AG04449 (cell line): ENCODE measurements around the gene CAP2.

Source experiments
- CTCF ChIA-PET: fragments of 350-600 bp; formaldehyde crosslinking; extraction: SDS; loops from one replicate; lab custom pipeline; 2021; ENCODE audit warnings: antibody characterized with exemption; lab: Yijun Ruan, JAX
- POLR2A ChIA-PET: fragments of 400-600, 350-600 bp; formaldehyde crosslinking; extraction: SDS; loops from one replicate; lab custom pipeline; 2020; ENCODE audit warnings: antibody characterized with exemption, inconsistent platforms; lab: Yijun Ruan, JAX
- DNase-seq: peaks from one replicate; pipeline ENCODE4 v3.0.0-alpha.2; 2010; ENCODE audit warnings: low read depth, low spot score
- H3K4me3 ChIP-seq: 2 replicates; pipeline ENCODE4 v1.5.1; 2011; ENCODE audit warnings: low read depth, mild to moderate bottlenecking, control low read depth, low read length
- CTCF ChIP-seq: IDR thresholded peaks from one replicate; pipeline ENCODE4 v1.5.1; 2011; ENCODE audit warnings: mild to moderate bottlenecking, moderate library complexity, low read length, control low read depth, inconsistent platforms; ENCODE audit not compliant: insufficient read depth; ENCODE audit errors: missing control alignments

Gene CAP2

GRCh38 chr6:17482711-17483110 lies 89.3 kb downstream of the CAP2 start:
- CTCF ChIA-PET: interaction anchor here (2.2 kb wide), 1 partner anchor 22 kb away, joined by 9 read pairs; no protein-coding TSS in a partner anchor
- POLR2A ChIA-PET: no interaction called here
- no peak overlapping the region for H3K4me3 ChIP-seq
- TF ChIP-seq CTCF: no peak
- no peak for DNase-seq

GRCh38 chr6:17483391-17484016 lies 90.1 kb downstream of the CAP2 start:
- CTCF ChIA-PET: interaction anchor here (2.2 kb wide), 1 partner anchor 22 kb away, joined by 9 read pairs; no protein-coding TSS in a partner anchor
- POLR2A ChIA-PET: interaction anchor here (0.6 kb wide), 1 partner anchor 70 kb away, joined by 3 read pairs; no protein-coding TSS in a partner anchor
- no peak for TF ChIP-seq CTCF
- no peak for DNase-seq
- no peak overlapping the region for H3K4me3 ChIP-seq

- TF ChIP-seq CTCF: no peak
- no peak for DNase-seq
- ChIA-PET CTCF (no interaction called here), POLR2A (no interaction called here)
- H3K4me3 ChIP-seq: no peak overlapping the region
These were observed 90.9 kb downstream of the CAP2 start for GRCh38 chr6:17484201-17484849.

GRCh38 chr6:17485181-17485580 lies 91.8 kb downstream of the CAP2 start:
- ChIA-PET CTCF (no interaction called here), POLR2A (no interaction called here)
- no peak for TF ChIP-seq CTCF
- DNase-seq: no peak
- H3K4me3 ChIP-seq: no peak overlapping the region

GRCh38 chr6:17485946-17486345 lies 92.6 kb downstream of the CAP2 start:
- CTCF ChIA-PET: no interaction called here
- H3K4me3 ChIP-seq: no peak overlapping the region
- POLR2A ChIA-PET: no interaction called here
- no peak for TF ChIP-seq CTCF
- no peak for DNase-seq

- ChIA-PET POLR2A (no interaction called here), CTCF (no interaction called here)
- no peak for TF ChIP-seq CTCF
- no peak for DNase-seq
- H3K4me3 ChIP-seq: no peak overlapping the region
These were observed 93.3 kb downstream of the CAP2 start for GRCh38 chr6:17486680-17487079.
